K562 (cell line): ENCODE results near the gene HNRNPLL. TPM values are rescaled to one million over a fixed set of nuclear protein-coding genes. Genes with fewer than 3 reads are reported as not detected.

Experiments used
- ATAC-seq: fragments of 200-7000 bp; cut with Tn5 transposase; 3 replicates; pipeline ENCODE4 v1.9.1; 2020; ENCODE audit warnings: moderate library complexity
- BruUV-seq: library from RNA; stranded (reverse); fragments of 400-500 nt; replicated peaks from 2 replicates; lab custom pipeline; 2021; lab: Mats Ljungman, UMichigan
- CTCF ChIA-PET: fragments of 300-600 bp; formaldehyde crosslinking; extraction: SDS; loops from one replicate; lab custom pipeline; 2021; ENCODE audit warnings: low intra/inter-chr PET ratio; lab: Yijun Ruan, JAX
- POLR2A ChIA-PET: fragments of 300-600, 350-650 bp; sonication (Branson Sonifier 250); formaldehyde crosslinking; extraction: SDS; loops from one replicate; lab custom pipeline; 2021; ENCODE audit warnings: antibody characterized with exemption, inconsistent platforms; lab: Yijun Ruan, JAX
- DNase-seq, 4 experiments: peaks; one replicate each; pipeline versions ENCODE4 v3.0.0 to v3.0.0-alpha.2; 2011 to 2018; ENCODE audit warnings: low spot score in 3 of 4, mixed read lengths in 3 of 4; ENCODE audit errors: extremely low read depth in 1 of 4
- FAIRE-seq: peaks from 2 replicates; lab custom pipeline; 2011; peaks lifted over from hg19 to GRCh38; lab: Jason Lieb, UNC
- H2AFZ ChIP-seq: 2 replicates; pipeline ENCODE4 v1.6.0; 2011; ENCODE audit warnings: low read depth, low read length, control low read depth, inconsistent platforms
- H3K27ac ChIP-seq: fragments of 200-600 bp; 3 replicates; pipeline ENCODE4 v1.8.0; 2011; ENCODE audit warnings: low read depth, mild to moderate bottlenecking, control low read depth, inconsistent platforms, low read length, moderate library complexity, mixed read lengths; ENCODE audit errors: extremely low read depth
- H3K27me3 ChIP-seq, 2 experiments: fragments of 300-600 bp in 1 of 2; 2 replicates in 1 of 2; 3 replicates in 1 of 2; pipeline versions ENCODE4 v1.6.0 to v1.8.0; 2011; ENCODE audit warnings: inconsistent platforms in 2 of 2, low read length in 2 of 2, mild to moderate bottlenecking in 1 of 2, mixed read lengths in 1 of 2, moderate library complexity in 1 of 2; ENCODE audit not compliant: control insufficient read depth in 2 of 2, insufficient read depth in 2 of 2
- H3K36me3 ChIP-seq: fragments of 300-600 bp; 3 replicates; pipeline ENCODE4 v1.8.0; 2011; ENCODE audit warnings: mild to moderate bottlenecking, low read length, inconsistent platforms; ENCODE audit not compliant: control insufficient read depth, insufficient read depth
- H3K4me1 ChIP-seq, 2 experiments: fragments of 200-600 bp in 1 of 2; replicated peaks in 1 of 2; 2 replicates in 1 of 2; 3 replicates in 1 of 2; pipeline versions ENCODE4 v1.5.1 to v1.8.0; 2011; ENCODE audit warnings: inconsistent platforms in 2 of 2, low read length in 2 of 2, mild to moderate bottlenecking in 1 of 2, mixed read lengths in 1 of 2, moderate library complexity in 1 of 2; ENCODE audit not compliant: control insufficient read depth in 2 of 2, insufficient read depth in 2 of 2
- H3K4me2 ChIP-seq: 2 replicates; pipeline ENCODE4 v1.6.1; 2011; ENCODE audit warnings: low read length, control low read depth, inconsistent platforms, mixed read lengths; ENCODE audit not compliant: insufficient read depth
- H3K4me3 ChIP-seq: fragments of 200-600 bp; sonication (generic), shearing (Covaris generic); 2 replicates; pipeline ENCODE4 v1.5.1; 2016; ENCODE audit warnings: control low read depth, inconsistent platforms
- H3K79me2 ChIP-seq: fragments of 200-600 bp; 3 replicates; pipeline ENCODE4 v1.8.0; 2011; ENCODE audit warnings: low read length, inconsistent platforms; ENCODE audit not compliant: control insufficient read depth, insufficient read depth
- H3K9ac ChIP-seq, 2 experiments: 2 replicates each; pipeline versions ENCODE4 v1.6.0 to v1.6.1; 2011; ENCODE audit warnings: low read depth in 2 of 2, low read length in 2 of 2, control low read depth in 1 of 2, inconsistent platforms in 1 of 2, mild to moderate bottlenecking in 1 of 2, mixed read lengths in 1 of 2; ENCODE audit not compliant: insufficient read depth in 1 of 2
- H3K9me1 ChIP-seq: one replicate; pipeline ENCODE4 v1.6.0; 2011; ENCODE audit warnings: inconsistent platforms, mild to moderate bottlenecking, low read length, moderate library complexity; ENCODE audit not compliant: control insufficient read depth, insufficient read depth
- H3K9me3 ChIP-seq: replicated peaks from 2 replicates; pipeline ENCODE4 v1.5.1; 2011; ENCODE audit warnings: low read depth, low read length, inconsistent platforms; ENCODE audit not compliant: control insufficient read depth, insufficient read depth
- H4K20me1 ChIP-seq: replicated peaks from 2 replicates; pipeline ENCODE4 v1.6.1; 2011; ENCODE audit warnings: low read length, inconsistent platforms, mixed read lengths; ENCODE audit not compliant: control insufficient read depth, insufficient read depth
- BRD9 ChIP-seq: fragments of 450-650 bp; IDR thresholded peaks from 2 replicates; pipeline ENCODE4 v1.6.1; 2018; ENCODE audit warnings: low read depth; ENCODE audit not compliant: partially characterized antibody
- CBFA2T3 ChIP-seq: fragments of 450-650 bp; IDR thresholded peaks from 2 replicates; pipeline ENCODE4 v1.6.1; 2017
- CREM ChIP-seq: IDR thresholded peaks from 2 replicates; pipeline ENCODE4 v1.6.1; 2014; ENCODE audit warnings: antibody characterized with exemption, low read depth
- DNMT1 ChIP-seq: fragments of 450-650 bp; IDR thresholded peaks from 2 replicates; pipeline ENCODE4 v1.6.1; 2016; ENCODE audit warnings: antibody characterized with exemption, mild to moderate bottlenecking
- E2F5 ChIP-seq: sonication (generic); formaldehyde crosslinking; IDR thresholded peaks from 2 replicates; pipeline ENCODE4 v1.8.0; 2022; ENCODE audit warnings: mild to moderate bottlenecking, missing genetic modification reagents
- ESRRB ChIP-seq: fragments of 250-450 bp; sonication (Bioruptor Pico); IDR thresholded peaks from 2 replicates; pipeline ENCODE4 v1.5.0; 2020; ENCODE audit warnings: mild to moderate bottlenecking, moderate library complexity, borderline replicate concordance
- HMBOX1 ChIP-seq: sonication (generic); IDR thresholded peaks from 2 replicates; pipeline ENCODE4 v1.6.1; 2016
- HNRNPH1 ChIP-seq: fragments of 200-400 bp; formaldehyde crosslinking; optimal IDR thresholded peaks from 2 replicates; pipeline ENCODE3; 2017; ENCODE audit warnings: low read depth, mild to moderate bottlenecking, low read length, moderate library complexity
- NR2C2 ChIP-seq, 2 experiments: fragments of 200-800 bp in 1 of 2; sonication (Bioruptor generic) in 1 of 2; sonication (generic) in 1 of 2; formaldehyde crosslinking in 1 of 2; IDR thresholded peaks; 2 replicates each; pipeline versions ENCODE4 v1.6.1 to v1.8.0; 2016 to 2022; ENCODE audit warnings: mild to moderate bottlenecking in 1 of 2, missing compliant biosample characterization in 1 of 2, missing genetic modification characterization in 1 of 2, missing genetic modification reagents in 1 of 2
- RNF2 ChIP-seq: sonication (generic); IDR thresholded peaks from 2 replicates; pipeline ENCODE4 v1.6.1; 2016
- SREBF2 ChIP-seq: sonication (generic); formaldehyde crosslinking; IDR thresholded peaks from 2 replicates; pipeline ENCODE4 v1.4.0; 2020; ENCODE audit warnings: mild to moderate bottlenecking, missing genetic modification reagents
- TAF15 ChIP-seq: fragments of 200-400 bp; formaldehyde crosslinking; IDR thresholded peaks from 2 replicates; pipeline ENCODE4 v1.6.1; 2017; ENCODE audit warnings: mild to moderate bottlenecking, low read depth, low read length, moderate library complexity
- ZBTB12 ChIP-seq: fragments of 250-450 bp; sonication (Bioruptor Pico); IDR thresholded peaks from 2 replicates; pipeline ENCODE4 v1.4.0; 2020
- ZBTB8A ChIP-seq: fragments of 450-650 bp; IDR thresholded peaks from 2 replicates; pipeline ENCODE4 v1.6.1; 2018; ENCODE audit warnings: mild to moderate bottlenecking, moderate library complexity; ENCODE audit not compliant: partially characterized antibody
- ZNF197 ChIP-seq: fragments of 200-800 bp; sonication (Bioruptor generic); IDR thresholded peaks from 2 replicates; pipeline ENCODE4 v1.6.1; 2016; ENCODE audit warnings: low read depth, missing genetic modification characterization, missing compliant biosample characterization
- WGBS: fragments of 100-300 bp; shearing (Covaris generic); methylation state at CpG from one replicate; pipeline ENCODE4 v1.1.6; 2016; ENCODE audit warnings: low coverage, mixed read lengths; ENCODE audit not compliant: insufficient coverage; ENCODE audit errors: missing lambda C conversion rate; 5-methylcytosine and 5-hydroxymethylcytosine counted together
- in situ Hi-C: fragments of 300-500 bp; cut with MboI; formaldehyde crosslinking; loops from 4 replicates; pipeline ENCODE4 v1.15.0; 2018; ENCODE audit warnings: inconsistent platforms, mixed read lengths
- intact Hi-C: fragments of 100-400 bp; cut with micrococcal nuclease; formaldehyde crosslinking; loops from 2 replicates; pipeline ENCODE4 v1.14.2; 2022
- polyA plus RNA-seq, 8 experiments: library from polyadenylated mRNA; depleted of rRNA in 4 of 8; stranded (reverse) in 5 of 8; unstranded in 3 of 8; fragments of >200 nt; fragmentation: Nextera tagmentation in 2 of 8; fragmentation: Illumina TruSeq in 1 of 8; extraction: Ambion mirVana in 2 of 8; extraction: Trizol in 1 of 8; gene quantifications; 2 replicates each; pipeline versions ENCODE4 v1.2.1 to v1.2.3, GENCODE V29; 2011 to 2014; ENCODE audit warnings: inconsistent platforms in 1 of 8, missing spikeins in 1 of 8
- total RNA-seq, 7 experiments: library from RNA; depleted of rRNA in 6 of 7; stranded (reverse); fragments of >200 nt in 6 of 7; fragmentation: Illumina TruSeq in 2 of 7; extraction: Trizol in 2 of 7; gene quantifications; 2 replicates each; pipeline versions ENCODE4 v1.2.1 to v1.2.3, GENCODE V29; 2011 to 2021; ENCODE audit warnings: low replicate concordance in 1 of 7

Gene HNRNPLL
- total and polyA plus RNA-seq, 9 of the 15 experiments (the other 6 are each of a cell fraction or from before 2014, with no cell fraction given): 19.8 to 135 (median 57.8) TPM

GRCh38 chr2:38634684-38635083 lies 32.0 kb upstream of the HNRNPLL start:
- Histone ChIP-seq H3K27me3 (no peaks in the 10 kb centered on the region), H3K9me3 (no peaks in the 10 kb centered on the region), H3K4me1 (peaks cover 0 to 5% of the 10 kb centered on the region in 2 experiments; a peak in 2 of 5 replicates), H3K4me3 (no peak overlapping the region), H3K4me2 (no peak overlapping the region), H3K79me2 (no peaks in the 10 kb centered on the region), H3K9ac (no peak overlapping the region), H3K27ac (no peak overlapping the region), H2AFZ (no peak overlapping the region), H4K20me1 (no peaks in the 10 kb centered on the region), H3K9me1 (no peaks in the 10 kb centered on the region), H3K36me3 (no peaks in the 10 kb centered on the region)
- ChIA-PET POLR2A (interaction anchor here (1.5 kb wide), 1 partner anchor 9 kb away, joined by 5 read pairs; no protein-coding TSS in a partner anchor), CTCF (no interaction called here)
- DNase-seq (peak in 1 of 4 experiments; percentile 47), ATAC-seq (peak; percentile 71), FAIRE-seq (peak; percentile 79)
- BruUV-seq: no TSS peak
- in situ Hi-C loops (no loop called here), intact Hi-C loops (no loop called here)
- 21% methylated on average over 3 of the region's 3 CpGs for WGBS
- TF ChIP-seq ZBTB12 (no peak), HMBOX1 (peak; percentile 45; the same call in 1 of the 2 replicates), E2F5 (CRISPR knock-in tag) (no peak), CBFA2T3 (peak; percentile 34; the same call in 1 of the 2 replicates), CREM (peak; percentile 47; the same call in 1 of the 2 replicates), ESRRB (CRISPR knock-in tag) (no peak), SREBF2 (CRISPR knock-in tag) (no peak), RNF2 (peak; percentile 55; the same call in 1 of the 2 replicates), BRD9 (no peak), ZBTB8A (no peak), ZNF197 (CRISPR knock-in tag) (0 out of 2 replicates have a peak, but pooled peaks have one; percentile 53), DNMT1 (no peak), NR2C2 (CRISPR knock-in tag; IDR thresholded peaks at IDR 0.05) (no peak), NR2C2 (tag; IDR thresholded peaks at IDR 0.05) (peak; percentile 85), HNRNPH1 (no peak), TAF15 (no peak)
